ENCODE results near the gene RBCK1. TPM values are rescaled to one million over a fixed set of nuclear protein-coding genes. Genes with fewer than 3 reads are reported as not detected.
A peak's percentile ranks its signal among the peaks of the same experiment; 100 is the strongest.

RBCK1 gene
- polyA plus RNA-seq, 3 donors: 66.8 to 110 (median 70.8) TPM

- H3K27ac ChIP-seq (ENCODE audit: low read depth in 1 of 2, low read length in 2 of 2): no peak overlapping the region
- no peaks in the 10 kb centered on the region for H3K79me2 ChIP-seq (ENCODE audit: insufficient read depth, low read length)
- no peak overlapping the region for H2AFZ ChIP-seq (ENCODE audit: insufficient read depth, low read depth, low read length, poor library complexity, severe bottlenecking)
- no peak overlapping the region for H3K4me2 ChIP-seq (replicated peaks; ENCODE audit: extremely low read depth, low read length, poor library complexity, severe bottlenecking)
- H3K9me3 Mint-ChIP-seq: no peaks in the 10 kb centered on the region
- H3K9ac ChIP-seq (ENCODE audit: insufficient read depth, low read length, poor library complexity, severe bottlenecking): no peak overlapping the region
- intact Hi-C loops (cut with micrococcal nuclease): no loop called here
- H3K9me3 ChIP-seq (replicated peaks in 1 of 2; ENCODE audit: control insufficient read depth in 1 of 2, insufficient read depth in 1 of 2, low read length in 2 of 2): no peaks in the 10 kb centered on the region
- peaks cover 11% of the 10 kb centered on the region for H4K20me1 ChIP-seq (ENCODE audit: insufficient read depth, low read length)
- H3K4me3 Mint-ChIP-seq: no peak overlapping the region
- 97% methylated on average over 7 of the region's 8 CpGs for WGBS (ENCODE audit: insufficient coverage)
- H3K36me3 ChIP-seq (replicated peaks in 1 of 2; ENCODE audit: control insufficient read depth in 1 of 2, insufficient read depth in 2 of 2, low read length in 2 of 2): peaks cover 61 to 82% of the 10 kb centered on the region in 2 donors
- TF ChIP-seq CTCF (IDR thresholded peaks at IDR 0.05): no peak
- peaks cover 0 to 3% (median 0%) of the 10 kb centered on the region in 3 donors for H3K27me3 Mint-ChIP-seq (ENCODE audit: low read depth in 3 of 3)
- peaks cover 66 to 82% of the 10 kb centered on the region in 2 donors for H3K36me3 Mint-ChIP-seq
- peak overlapping the region in 4 of 7 donors; percentile 6 to 67 (median 32) for H3K27ac Mint-ChIP-seq
- DNase-seq: no peak
- H3K27me3 ChIP-seq (ENCODE audit: control insufficient read depth in 2 of 2, insufficient read depth in 2 of 2, low read length in 2 of 2): no peaks in the 10 kb centered on the region
- H3K4me1 Mint-ChIP-seq: no peaks in the 10 kb centered on the region
- H3K4me3 ChIP-seq (replicated peaks in 1 of 3; ENCODE audit: low read depth in 2 of 3, low read length in 3 of 3): no peak overlapping the region
- no peaks in the 10 kb centered on the region for H3K4me1 ChIP-seq (ENCODE audit: control insufficient read depth in 1 of 2, insufficient read depth in 2 of 2, low read length in 2 of 2)
Observed at GRCh38 chr20:421685-422250, 13.7 kb downstream of the RBCK1 start.

- Histone ChIP-seq H3K79me2 (ENCODE audit: insufficient read depth, low read length) (no peaks in the 10 kb centered on the region), H3K27ac (ENCODE audit: low read depth in 1 of 2, low read length in 2 of 2) (no peak overlapping the region), H3K9ac (ENCODE audit: insufficient read depth, low read length, poor library complexity, severe bottlenecking) (no peak overlapping the region), H4K20me1 (ENCODE audit: insufficient read depth, low read length) (peaks cover 5% of the 10 kb centered on the region), H3K9me3 (replicated peaks in 1 of 2; ENCODE audit: control insufficient read depth in 1 of 2, insufficient read depth in 1 of 2, low read length in 2 of 2) (no peaks in the 10 kb centered on the region), H3K27me3 (ENCODE audit: control insufficient read depth in 2 of 2, insufficient read depth in 2 of 2, low read length in 2 of 2) (no peaks in the 10 kb centered on the region), H2AFZ (ENCODE audit: insufficient read depth, low read depth, low read length, poor library complexity, severe bottlenecking) (no peak overlapping the region), H3K4me2 (replicated peaks; ENCODE audit: extremely low read depth, low read length, poor library complexity, severe bottlenecking) (no peak overlapping the region), H3K4me3 (replicated peaks in 1 of 3; ENCODE audit: low read depth in 2 of 3, low read length in 3 of 3) (no peak overlapping the region), H3K4me1 (ENCODE audit: control insufficient read depth in 1 of 2, insufficient read depth in 2 of 2, low read length in 2 of 2) (no peaks in the 10 kb centered on the region), H3K36me3 (replicated peaks in 1 of 2; ENCODE audit: control insufficient read depth in 1 of 2, insufficient read depth in 2 of 2, low read length in 2 of 2) (peaks cover 62 to 89% of the 10 kb centered on the region in 2 donors)
- intact Hi-C loops (cut with micrococcal nuclease): no loop called here
- Mint-ChIP-seq H3K9me3 (no peaks in the 10 kb centered on the region), H3K27ac (peak overlapping the region in 1 of 7 donors; percentile 4), H3K27me3 (ENCODE audit: low read depth in 3 of 3) (peaks cover 0 to under 1% (median 0%) of the 10 kb centered on the region in 3 donors), H3K36me3 (peaks cover 78 to 90% of the 10 kb centered on the region in 2 donors), H3K4me3 (no peak overlapping the region), H3K4me1 (no peaks in the 10 kb centered on the region)
- DNase-seq: no peak
- no peak for TF ChIP-seq CTCF (IDR thresholded peaks at IDR 0.05)
- no CpG with 5 or more reads among the region's 2 CpGs for WGBS (ENCODE audit: insufficient coverage)
Observed at GRCh38 chr20:426566-426965, 18.5 kb downstream of the RBCK1 start.

Measured in CD14-positive monocyte (primary cell).